Measurements from ENCODE around the gene PLXDC2.
"Not testable (repeated sequence)": the region's sequence is repeated elsewhere in the genome, so short reads cannot be mapped to it uniquely, and the experiment has no call there.

PLXDC2 gene

GRCh38 chr10:19974554-19974953, 158.3 kb downstream of the PLXDC2 start:
- no peak for DNase-seq (ENCODE audit: low read depth in 2 of 2)

GRCh38 chr10:19977097-19977521, 160.9 kb downstream of the PLXDC2 start:
- DNase-seq (ENCODE audit: low read depth in 2 of 2) = no peak

GRCh38 chr10:19979628-19980027, 163.4 kb downstream of the PLXDC2 start:
- no peak for DNase-seq (ENCODE audit: low read depth in 2 of 2)

GRCh38 chr10:19983880-19984565, 167.8 kb downstream of the PLXDC2 start:
- DNase-seq (ENCODE audit: low read depth in 2 of 2) = no peak

- no peak for DNase-seq (ENCODE audit: low read depth in 2 of 2)
Measured at GRCh38 chr10:19985745-19986144, 169.5 kb downstream of the PLXDC2 start.

GRCh38 chr10:19986591-19986990, 170.4 kb downstream of the PLXDC2 start:
- no peak for DNase-seq (ENCODE audit: low read depth in 2 of 2)

- DNase-seq (ENCODE audit: low read depth in 2 of 2) = no peak
Measured at GRCh38 chr10:19987931-19988330, 171.7 kb downstream of the PLXDC2 start.

- DNase-seq (ENCODE audit: low read depth in 2 of 2) = no peak
Measured at GRCh38 chr10:19993714-19994315, 177.6 kb downstream of the PLXDC2 start.

GRCh38 chr10:19998482-19998881, 182.2 kb downstream of the PLXDC2 start:
- no peak for DNase-seq (ENCODE audit: low read depth in 2 of 2)

- DNase-seq (ENCODE audit: low read depth in 2 of 2) = no peak
Measured at GRCh38 chr10:19999431-19999830, 183.2 kb downstream of the PLXDC2 start.

GRCh38 chr10:20002026-20002425, 185.8 kb downstream of the PLXDC2 start:
- not testable (repeated sequence) for DNase-seq (ENCODE audit: low read depth in 2 of 2)

GRCh38 chr10:20002657-20003056, 186.4 kb downstream of the PLXDC2 start:
- DNase-seq (ENCODE audit: low read depth in 2 of 2) = no peak

- DNase-seq (ENCODE audit: low read depth in 2 of 2) = no peak
Measured at GRCh38 chr10:20004087-20004523, 187.9 kb downstream of the PLXDC2 start.

GRCh38 chr10:20005638-20006037, 189.4 kb downstream of the PLXDC2 start:
- DNase-seq (ENCODE audit: low read depth in 2 of 2) = no peak

GRCh38 chr10:20006169-20006870, 190.1 kb downstream of the PLXDC2 start:
- DNase-seq (ENCODE audit: low read depth in 2 of 2) = no peak

- no peak for DNase-seq (ENCODE audit: low read depth in 2 of 2)
Measured at GRCh38 chr10:20007426-20007825, 191.2 kb downstream of the PLXDC2 start.

- no peak for DNase-seq (ENCODE audit: low read depth in 2 of 2)
Measured at GRCh38 chr10:20013991-20014750, 197.9 kb downstream of the PLXDC2 start.

GRCh38 chr10:20017961-20018360, 201.7 kb downstream of the PLXDC2 start:
- DNase-seq (ENCODE audit: low read depth in 2 of 2) = no peak

- DNase-seq (ENCODE audit: low read depth in 2 of 2) = no peak
Measured at GRCh38 chr10:20020677-20021076, 204.4 kb downstream of the PLXDC2 start.

- DNase-seq (ENCODE audit: low read depth in 2 of 2) = no peak
Measured at GRCh38 chr10:20029523-20029922, 213.3 kb downstream of the PLXDC2 start.

- no peak for DNase-seq (ENCODE audit: low read depth in 2 of 2)
Measured at GRCh38 chr10:20033476-20033875, 217.2 kb downstream of the PLXDC2 start.

GRCh38 chr10:20034732-20035131, 218.5 kb downstream of the PLXDC2 start:
- DNase-seq (ENCODE audit: low read depth in 2 of 2) = no peak
